H1 (cell line): ENCODE measurements around the gene MYL5.

Experiments
- EGR1 ChIP-seq: IDR thresholded peaks from 2 replicates; pipeline ENCODE4 v1.6.1; 2011; ENCODE audit warnings: low read depth, low read length, borderline replicate concordance
- JUN ChIP-seq: IDR thresholded peaks from 2 replicates; pipeline ENCODE4 v1.6.1; 2011; ENCODE audit warnings: low read depth, mild to moderate bottlenecking, improper control_type of control experiment, low read length
- POLR2A ChIP-seq, 2 experiments: IDR thresholded peaks; 1 replicate in 1 of 2; 2 replicates in 1 of 2; pipeline ENCODE4 v1.6.1; 2011; ENCODE audit warnings: low read depth in 2 of 2, low read length in 2 of 2, mild to moderate bottlenecking in 2 of 2; ENCODE audit errors: control extremely low read depth in 1 of 2
- POU5F1 ChIP-seq: IDR thresholded peaks from 2 replicates; pipeline ENCODE4 v1.6.1; 2011; ENCODE audit warnings: low read depth, mild to moderate bottlenecking, low read length, moderate library complexity
- YY1 ChIP-seq: IDR thresholded peaks from 2 replicates; pipeline ENCODE4 v1.6.1; 2011; ENCODE audit warnings: low read depth, mild to moderate bottlenecking, low read length
- TF ChIP-seq, protein P1 (sequence below), 3 experiments: IDR thresholded peaks; 1 replicate in 2 of 3; 2 replicates in 1 of 3; pipeline versions ENCODE4 v1.5.1 to v1.6.1; 2011; ENCODE audit warnings: low read length in 3 of 3, mild to moderate bottlenecking in 3 of 3, inconsistent platforms in 2 of 3, low read depth in 1 of 3, moderate library complexity in 1 of 3; ENCODE audit not compliant: insufficient read depth in 1 of 3; ENCODE audit errors: control extremely low read depth in 1 of 3

DNA sequence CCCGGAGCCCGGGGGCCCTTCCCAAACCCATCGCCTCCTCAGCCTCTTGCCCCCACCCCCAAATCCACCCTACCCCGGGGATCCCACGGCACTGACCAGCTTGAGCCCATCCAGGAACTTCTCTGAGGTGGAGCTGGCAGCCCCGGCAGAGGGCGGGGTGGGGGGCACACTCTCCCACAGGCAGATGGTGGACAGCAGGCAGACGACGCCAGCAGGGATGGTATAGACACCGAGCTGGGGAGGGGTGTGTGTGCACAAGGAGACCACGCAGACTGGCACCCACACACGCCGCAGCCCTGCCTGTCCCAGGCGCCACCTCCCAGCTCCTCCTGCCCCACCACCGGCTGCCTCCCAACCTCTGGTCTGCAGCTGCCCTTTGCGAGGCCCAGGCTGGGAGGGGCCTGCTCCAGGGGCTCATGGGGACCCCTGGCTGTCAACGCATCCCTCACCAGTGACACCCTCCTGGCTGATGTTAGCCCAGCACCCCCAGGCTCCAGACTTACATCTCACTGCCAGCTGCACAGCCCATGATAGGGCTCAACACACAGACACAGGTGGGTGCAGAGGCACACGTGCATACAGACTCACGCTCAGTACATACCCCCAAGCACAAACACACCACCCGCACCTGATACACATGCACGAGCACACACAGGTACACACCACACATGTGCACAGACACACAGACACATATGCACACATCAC lies 10.4 kb downstream of the MYL5 start:
- TF ChIP-seq YY1 (no peak), JUN (no peak), POU5F1 (no peak), POLR2A (IDR thresholded peaks at IDR 0.05; ENCODE audit: control extremely low read depth in 1 of 2, low read depth in 2 of 2, low read length in 2 of 2) (no peak), EGR1 (no peak)
- TF ChIP-seq, protein P1, sequence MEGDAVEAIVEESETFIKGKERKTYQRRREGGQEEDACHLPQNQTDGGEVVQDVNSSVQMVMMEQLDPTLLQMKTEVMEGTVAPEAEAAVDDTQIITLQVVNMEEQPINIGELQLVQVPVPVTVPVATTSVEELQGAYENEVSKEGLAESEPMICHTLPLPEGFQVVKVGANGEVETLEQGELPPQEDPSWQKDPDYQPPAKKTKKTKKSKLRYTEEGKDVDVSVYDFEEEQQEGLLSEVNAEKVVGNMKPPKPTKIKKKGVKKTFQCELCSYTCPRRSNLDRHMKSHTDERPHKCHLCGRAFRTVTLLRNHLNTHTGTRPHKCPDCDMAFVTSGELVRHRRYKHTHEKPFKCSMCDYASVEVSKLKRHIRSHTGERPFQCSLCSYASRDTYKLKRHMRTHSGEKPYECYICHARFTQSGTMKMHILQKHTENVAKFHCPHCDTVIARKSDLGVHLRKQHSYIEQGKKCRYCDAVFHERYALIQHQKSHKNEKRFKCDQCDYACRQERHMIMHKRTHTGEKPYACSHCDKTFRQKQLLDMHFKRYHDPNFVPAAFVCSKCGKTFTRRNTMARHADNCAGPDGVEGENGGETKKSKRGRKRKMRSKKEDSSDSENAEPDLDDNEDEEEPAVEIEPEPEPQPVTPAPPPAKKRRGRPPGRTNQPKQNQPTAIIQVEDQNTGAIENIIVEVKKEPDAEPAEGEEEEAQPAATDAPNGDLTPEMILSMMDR (IDR thresholded peaks at IDR 0.05; ENCODE audit: control extremely low read depth in 1 of 3, insufficient read depth in 1 of 3, low read depth in 1 of 3, low read length in 3 of 3): no peak
